ENCODE data around the gene SLC22A8. TPM values are rescaled to one million over a fixed set of nuclear protein-coding genes. Genes with fewer than 3 reads are reported as not detected.

The SLC22A8 gene
- total and polyA plus RNA-seq, 4 donors, result 0.46 to 95.5 (median 29.0) TPM

DNA sequence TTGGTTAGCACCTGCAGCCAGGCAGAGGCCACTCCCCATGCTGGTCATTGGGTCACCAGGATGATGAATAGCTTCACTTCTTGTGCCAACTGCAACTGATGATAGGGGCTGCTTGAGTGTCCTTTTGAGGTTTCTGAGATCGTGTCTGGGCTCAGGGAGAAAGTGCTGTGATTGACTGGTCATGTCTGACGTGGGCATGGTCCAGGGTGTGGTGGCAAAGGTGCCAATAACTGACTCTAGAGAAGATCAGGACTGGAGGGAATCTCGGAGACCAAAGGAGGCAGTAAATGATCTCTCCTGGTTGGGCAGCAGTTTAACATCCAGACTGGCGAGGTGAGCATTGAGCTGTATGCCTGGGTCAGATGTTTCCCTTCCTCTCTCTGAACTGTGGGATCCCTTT, 20.9 kb downstream of the SLC22A8 start:
- H3K4me3 ChIP-seq (ENCODE audit: low read depth, low read length), result no peak overlapping the region
- no peak overlapping the region for H3K27ac ChIP-seq (ENCODE audit: low read depth, low read length)
- WGBS (ENCODE audit: insufficient coverage), result 88% methylated on average over 4 of the region's 4 CpGs
- no peaks in the 10 kb centered on the region for H3K27me3 ChIP-seq (ENCODE audit: control insufficient read depth, insufficient read depth, low read length)
- no peaks in the 10 kb centered on the region for H3K36me3 ChIP-seq (ENCODE audit: control insufficient read depth, insufficient read depth, low read length)
- DNase-seq (ENCODE audit: low read depth in 4 of 6, low spot score in 6 of 6), result no peak
- H3K9me3 ChIP-seq (ENCODE audit: control insufficient read depth, insufficient read depth, low read length), result no peaks in the 10 kb centered on the region
- H3K4me1 ChIP-seq (ENCODE audit: control insufficient read depth, insufficient read depth, low read length), result peaks cover 11% of the 10 kb centered on the region

DNA sequence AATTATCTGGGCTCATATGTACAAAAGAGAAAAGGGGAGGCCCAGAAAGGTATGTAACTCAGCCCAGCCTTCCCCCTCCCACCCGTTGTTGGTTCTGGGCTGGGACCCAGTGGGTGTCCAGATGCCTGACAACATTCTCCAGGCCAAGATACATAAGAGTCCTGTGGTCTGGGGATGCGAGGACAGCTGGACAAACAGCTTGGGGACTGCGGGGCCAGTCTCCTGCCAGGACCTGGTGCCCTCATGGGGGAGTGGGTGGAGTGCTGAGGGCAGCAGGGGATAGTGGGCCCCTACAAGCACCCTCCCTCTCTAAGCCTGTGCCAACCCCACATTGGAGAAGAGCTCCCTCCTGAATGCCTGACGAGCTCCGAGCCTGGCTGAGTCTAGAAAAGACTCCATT, 27.4 kb downstream of the SLC22A8 start:
- Histone ChIP-seq H3K36me3 (ENCODE audit: control insufficient read depth, insufficient read depth, low read length) (no peaks in the 10 kb centered on the region), H3K27me3 (ENCODE audit: control insufficient read depth, insufficient read depth, low read length) (no peaks in the 10 kb centered on the region), H3K27ac (ENCODE audit: low read depth, low read length) (peak overlapping the region; percentile 10), H3K4me3 (ENCODE audit: low read depth, low read length) (no peak overlapping the region), H3K4me1 (ENCODE audit: control insufficient read depth, insufficient read depth, low read length) (peaks cover 40% of the 10 kb centered on the region), H3K9me3 (ENCODE audit: control insufficient read depth, insufficient read depth, low read length) (no peaks in the 10 kb centered on the region)
- 76% methylated on average over 3 of the region's 5 CpGs for WGBS (ENCODE audit: insufficient coverage)
- peak in 1 of 6 donors; percentile 75 for DNase-seq (ENCODE audit: low read depth in 4 of 6, low spot score in 6 of 6)

DNA sequence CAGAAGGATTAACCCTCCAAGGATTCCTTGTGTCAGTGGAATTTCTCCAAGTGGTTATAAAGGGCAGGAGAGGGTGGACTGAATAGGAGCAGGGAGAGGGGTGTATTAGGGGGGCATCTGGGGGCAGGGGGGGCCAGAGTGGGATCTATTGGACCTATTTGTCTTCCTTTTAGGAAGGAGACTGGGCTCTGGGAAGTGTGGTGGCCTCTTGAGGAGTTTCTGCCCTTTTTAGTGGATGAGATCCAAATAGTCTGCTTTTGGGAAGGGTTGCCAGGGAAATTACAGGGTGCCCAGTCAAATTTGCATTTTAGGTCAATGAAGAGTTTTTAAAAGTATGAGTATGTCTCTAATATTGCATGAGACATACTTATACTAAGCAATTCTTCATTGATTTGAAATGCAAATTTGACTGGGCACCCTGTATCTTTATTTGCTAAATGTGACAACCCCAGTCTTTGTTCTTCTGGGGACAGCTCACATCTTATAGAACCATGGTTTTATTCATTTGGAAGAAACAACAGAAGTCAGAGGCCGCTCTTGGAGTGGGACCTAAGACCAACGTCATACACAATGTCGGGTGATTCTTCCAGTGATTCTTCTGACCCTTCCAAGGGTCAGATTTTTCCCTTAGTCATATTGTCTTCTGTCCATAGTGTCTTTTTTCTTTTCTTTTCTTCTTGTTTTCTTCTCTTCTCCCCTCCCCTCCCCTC, 30.4 kb downstream of the SLC22A8 start:
- Histone ChIP-seq H3K36me3 (ENCODE audit: control insufficient read depth, insufficient read depth, low read length) (peaks cover 4% of the 10 kb centered on the region), H3K27ac (ENCODE audit: low read depth, low read length) (peak overlapping the region; percentile 45), H3K27me3 (ENCODE audit: control insufficient read depth, insufficient read depth, low read length) (no peaks in the 10 kb centered on the region), H3K4me3 (ENCODE audit: low read depth, low read length) (no peak overlapping the region), H3K9me3 (ENCODE audit: control insufficient read depth, insufficient read depth, low read length) (no peaks in the 10 kb centered on the region), H3K4me1 (ENCODE audit: control insufficient read depth, insufficient read depth, low read length) (peaks cover 34% of the 10 kb centered on the region)
- DNase-seq (ENCODE audit: low read depth in 4 of 6, low spot score in 6 of 6), result peak in 4 of 6 donors; percentile 38 to 75 (median 53)
- 36% methylated on average over 3 of the region's 3 CpGs for WGBS (ENCODE audit: insufficient coverage)

DNA sequence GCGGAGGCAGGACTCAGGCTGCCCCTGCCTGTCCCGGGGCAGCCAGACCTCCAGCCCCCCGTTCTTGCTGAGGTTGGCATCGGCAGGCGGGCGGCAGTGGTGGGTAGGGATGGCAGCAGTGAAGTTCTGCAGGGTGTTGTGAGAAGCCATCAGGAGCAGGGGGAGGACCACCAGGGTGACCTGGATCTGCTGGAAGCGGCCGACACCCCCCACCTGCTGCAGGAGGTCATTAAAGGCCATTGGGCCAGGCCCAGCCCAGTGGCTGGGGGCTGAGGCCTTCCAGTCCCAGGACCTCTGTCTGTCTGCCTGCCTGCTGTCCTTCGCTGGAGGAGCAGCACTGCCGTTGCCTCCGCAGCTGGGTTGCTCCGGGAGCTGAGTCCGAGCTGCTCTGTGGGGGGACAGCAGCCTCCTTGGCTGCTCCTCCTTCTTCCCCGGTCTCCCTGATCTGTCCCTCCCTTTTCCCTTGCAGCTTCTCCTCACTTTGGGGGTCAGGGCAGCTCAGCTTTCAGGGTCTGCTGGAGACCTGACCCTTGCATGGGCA, 31.1 kb downstream of the SLC22A8 start, which contains the start of gene SLC22A6:
SLC22A6 (minus strand) TSS at position 517 of the 541 bp plus-strand sequence; CDS start at position 240, 277 bp downstream.
- Histone ChIP-seq H3K27ac (ENCODE audit: low read depth, low read length) (peak within 1 kb of the TSS; percentile 45), H3K4me3 (ENCODE audit: low read depth, low read length) (peak within 1 kb of the TSS; percentile 31), H3K27me3 (ENCODE audit: control insufficient read depth, insufficient read depth, low read length) (no peaks in the 10 kb centered on the region), H3K9me3 (ENCODE audit: control insufficient read depth, insufficient read depth, low read length) (no peaks in the 10 kb centered on the region), H3K4me1 (ENCODE audit: control insufficient read depth, insufficient read depth, low read length) (peaks cover 34% of the 10 kb centered on the region), H3K36me3 (ENCODE audit: control insufficient read depth, insufficient read depth, low read length) (peaks cover 5% of the 10 kb centered on the region)
- peak in 1 of 6 donors; percentile 49 for DNase-seq (ENCODE audit: low read depth in 4 of 6, low spot score in 6 of 6)
- 33% methylated on average over 13 of the region's 14 CpGs for WGBS (ENCODE audit: insufficient coverage)

DNA sequence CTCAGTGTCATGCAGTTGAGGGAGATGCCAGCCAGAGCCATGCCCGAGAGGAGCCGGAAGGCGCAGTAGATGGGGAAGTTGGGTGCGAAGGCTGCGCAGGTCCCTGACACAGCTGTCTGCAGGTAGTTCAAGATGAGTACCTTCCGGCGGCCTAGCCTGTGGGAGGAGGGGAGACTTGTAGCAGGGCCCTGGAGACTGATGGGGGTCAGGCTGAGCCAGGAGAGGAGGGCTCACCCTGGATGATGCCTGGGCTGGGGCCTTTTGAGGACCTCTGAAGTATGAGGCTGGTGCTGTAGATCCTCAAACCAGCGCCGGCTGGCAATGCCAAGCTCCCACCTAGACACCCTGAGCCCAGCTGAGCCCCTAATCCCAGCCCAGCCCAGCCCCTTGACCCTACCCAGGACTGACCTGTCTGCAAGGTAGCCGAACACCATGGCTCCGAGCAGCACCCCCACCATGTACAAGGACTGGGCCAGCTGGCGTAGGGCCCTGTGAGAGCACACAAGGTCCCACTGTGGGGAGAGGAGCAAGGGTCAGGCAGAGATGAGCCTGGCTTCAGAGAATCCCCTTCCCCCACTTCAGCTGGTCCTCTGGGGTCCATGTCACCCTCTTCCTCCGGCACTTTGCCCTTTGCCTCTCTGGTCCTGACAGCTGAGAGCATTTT, 32.0 kb downstream of the SLC22A8 start:
- Histone ChIP-seq H3K9me3 (ENCODE audit: control insufficient read depth, insufficient read depth, low read length) (no peaks in the 10 kb centered on the region), H3K27me3 (ENCODE audit: control insufficient read depth, insufficient read depth, low read length) (no peaks in the 10 kb centered on the region), H3K4me3 (ENCODE audit: low read depth, low read length) (peak overlapping the region; percentile 31), H3K27ac (ENCODE audit: low read depth, low read length) (peak overlapping the region; percentile 45), H3K4me1 (ENCODE audit: control insufficient read depth, insufficient read depth, low read length) (peaks cover 34% of the 10 kb centered on the region), H3K36me3 (ENCODE audit: control insufficient read depth, insufficient read depth, low read length) (peaks cover 7% of the 10 kb centered on the region)
- WGBS (ENCODE audit: insufficient coverage), result 84% methylated on average over 11 of the region's 13 CpGs
- DNase-seq (ENCODE audit: low read depth in 4 of 6, low spot score in 6 of 6), result no peak

DNA sequence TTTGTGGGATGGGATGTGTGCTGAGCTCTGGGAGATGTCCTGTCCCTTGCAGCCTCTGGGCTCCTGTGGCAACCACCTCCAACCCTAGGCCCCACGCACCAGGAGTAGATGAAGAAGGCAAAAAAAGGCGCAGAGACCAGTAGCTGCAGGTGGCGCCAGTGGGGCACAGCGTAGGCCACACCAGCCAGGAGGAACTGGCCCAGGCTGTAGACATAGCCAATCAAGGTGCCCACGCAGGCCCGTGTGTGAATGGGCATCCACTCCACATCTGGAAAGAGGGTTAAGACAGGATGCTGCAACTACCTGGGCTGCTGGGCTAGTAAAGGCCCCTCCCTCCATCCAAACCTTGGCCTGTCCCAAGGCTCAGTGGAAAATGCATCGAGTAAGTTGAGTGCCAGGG, 33.9 kb downstream of the SLC22A8 start:
- Histone ChIP-seq H3K27me3 (ENCODE audit: control insufficient read depth, insufficient read depth, low read length) (no peaks in the 10 kb centered on the region), H3K27ac (ENCODE audit: low read depth, low read length) (no peak overlapping the region), H3K4me1 (ENCODE audit: control insufficient read depth, insufficient read depth, low read length) (peaks cover 29% of the 10 kb centered on the region), H3K4me3 (ENCODE audit: low read depth, low read length) (no peak overlapping the region), H3K9me3 (ENCODE audit: control insufficient read depth, insufficient read depth, low read length) (no peaks in the 10 kb centered on the region), H3K36me3 (ENCODE audit: control insufficient read depth, insufficient read depth, low read length) (peaks cover 7% of the 10 kb centered on the region)
- no peak for DNase-seq (ENCODE audit: low read depth in 4 of 6, low spot score in 6 of 6)
- 92% methylated on average over 6 of the region's 7 CpGs for WGBS (ENCODE audit: insufficient coverage)

DNA sequence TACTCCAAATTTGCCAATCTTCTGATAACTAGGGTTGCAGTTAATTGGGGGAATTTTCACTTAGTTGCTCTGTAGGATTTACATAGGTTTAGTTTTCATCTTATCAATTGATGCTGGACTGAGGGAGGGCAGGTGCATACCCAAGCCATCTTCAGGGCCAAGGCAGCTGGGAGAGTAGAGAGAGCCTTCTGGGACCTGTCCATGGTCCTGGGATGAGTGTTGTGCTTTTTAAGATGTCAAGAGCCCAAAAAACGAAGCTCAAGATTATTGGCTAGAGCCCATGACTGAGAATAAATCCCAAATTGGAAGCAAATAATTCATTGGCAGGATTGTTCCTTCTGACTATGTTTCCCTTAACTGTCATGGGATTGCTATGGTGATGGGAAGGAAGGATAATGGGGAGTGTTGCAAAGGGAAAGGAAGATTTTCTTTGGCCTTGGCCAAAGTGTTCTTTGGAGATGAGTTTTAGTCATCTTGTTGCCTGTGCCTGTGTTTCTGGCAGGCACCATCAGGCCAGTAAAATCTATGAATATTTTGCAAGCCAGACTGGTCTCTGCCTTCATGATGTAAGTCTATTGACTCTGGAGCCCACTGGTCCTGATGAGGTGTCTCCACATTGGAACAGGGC, 35.4 kb downstream of the SLC22A8 start:
- Histone ChIP-seq H3K4me1 (ENCODE audit: control insufficient read depth, insufficient read depth, low read length) (peaks cover 24% of the 10 kb centered on the region), H3K4me3 (ENCODE audit: low read depth, low read length) (no peak overlapping the region), H3K36me3 (ENCODE audit: control insufficient read depth, insufficient read depth, low read length) (peaks cover 7% of the 10 kb centered on the region), H3K27me3 (ENCODE audit: control insufficient read depth, insufficient read depth, low read length) (no peaks in the 10 kb centered on the region), H3K9me3 (ENCODE audit: control insufficient read depth, insufficient read depth, low read length) (no peaks in the 10 kb centered on the region), H3K27ac (ENCODE audit: low read depth, low read length) (no peak overlapping the region)
- peak in 1 of 6 donors; percentile 26 for DNase-seq (ENCODE audit: low read depth in 4 of 6, low spot score in 6 of 6)
- WGBS (ENCODE audit: insufficient coverage), result 17% methylated on average over 1 of the region's 1 CpG

DNA sequence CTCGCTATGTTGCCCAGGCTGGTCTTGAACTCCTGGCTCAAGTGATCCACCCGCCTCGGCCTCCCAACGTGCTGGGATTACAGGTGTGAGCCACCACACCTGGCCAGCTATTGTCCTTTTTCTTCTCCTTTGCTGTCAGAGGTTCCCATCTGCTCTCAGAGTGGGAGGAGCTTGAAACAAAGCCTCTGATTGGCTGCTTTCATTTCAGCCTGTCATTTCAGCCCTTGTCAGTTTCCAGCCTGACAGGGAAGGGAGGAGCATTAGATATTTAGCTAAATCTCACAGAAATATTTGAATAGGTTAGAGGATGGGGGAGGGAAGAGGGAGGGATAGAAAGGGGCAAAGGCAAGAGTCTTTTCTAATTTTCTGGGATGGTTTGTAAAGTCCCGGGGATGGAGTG, 39.5 kb downstream of the SLC22A8 start:
- 80% methylated on average over 5 of the region's 5 CpGs for WGBS (ENCODE audit: insufficient coverage)
- no peaks in the 10 kb centered on the region for H3K27me3 ChIP-seq (ENCODE audit: control insufficient read depth, insufficient read depth, low read length)
- H3K4me1 ChIP-seq (ENCODE audit: control insufficient read depth, insufficient read depth, low read length), result peaks cover 13% of the 10 kb centered on the region
- no peaks in the 10 kb centered on the region for H3K9me3 ChIP-seq (ENCODE audit: control insufficient read depth, insufficient read depth, low read length)
- peaks cover 7% of the 10 kb centered on the region for H3K36me3 ChIP-seq (ENCODE audit: control insufficient read depth, insufficient read depth, low read length)
- no peak overlapping the region for H3K27ac ChIP-seq (ENCODE audit: low read depth, low read length)
- DNase-seq (ENCODE audit: low read depth in 4 of 6, low spot score in 6 of 6), result peak in 1 of 6 donors; percentile 5
- no peak overlapping the region for H3K4me3 ChIP-seq (ENCODE audit: low read depth, low read length)

DNA sequence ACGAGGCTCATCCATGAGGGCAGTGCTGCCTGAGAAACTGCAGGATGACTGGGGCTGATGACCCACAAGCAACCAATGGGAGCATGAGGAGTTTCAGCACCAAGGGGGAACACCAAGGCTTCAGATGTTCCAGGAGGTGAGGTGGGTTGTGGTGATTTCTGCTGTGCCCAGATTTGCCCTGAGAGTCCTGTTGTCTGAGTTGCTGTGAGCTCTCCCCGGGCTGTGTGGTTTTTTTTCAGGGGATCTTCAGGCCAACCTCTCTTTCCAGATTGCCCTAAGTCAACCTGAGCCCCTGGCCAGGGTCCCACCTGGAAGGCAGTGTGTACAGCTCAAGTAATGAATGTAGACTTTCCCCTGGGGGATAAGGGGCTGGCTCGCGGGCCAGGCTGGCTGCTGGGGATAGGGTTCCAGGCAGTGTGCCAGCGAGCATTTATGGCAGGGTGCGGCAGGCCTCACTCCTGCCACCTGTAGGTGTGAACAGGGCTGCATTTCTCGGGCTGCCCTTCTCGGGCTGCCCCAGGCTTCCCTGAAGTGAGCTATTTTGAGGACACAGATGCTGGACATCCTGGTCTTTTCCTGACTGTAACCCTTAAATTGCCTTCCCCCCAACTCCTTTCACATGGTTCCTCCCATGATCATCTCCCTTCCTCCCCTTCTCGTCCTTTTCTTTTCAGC, 40.7 kb downstream of the SLC22A8 start:
- Histone ChIP-seq H3K36me3 (ENCODE audit: control insufficient read depth, insufficient read depth, low read length) (peaks cover 3% of the 10 kb centered on the region), H3K4me1 (ENCODE audit: control insufficient read depth, insufficient read depth, low read length) (peaks cover 13% of the 10 kb centered on the region), H3K27me3 (ENCODE audit: control insufficient read depth, insufficient read depth, low read length) (no peaks in the 10 kb centered on the region), H3K4me3 (ENCODE audit: low read depth, low read length) (no peak overlapping the region), H3K9me3 (ENCODE audit: control insufficient read depth, insufficient read depth, low read length) (no peaks in the 10 kb centered on the region), H3K27ac (ENCODE audit: low read depth, low read length) (no peak overlapping the region)
- DNase-seq (ENCODE audit: low read depth in 4 of 6, low spot score in 6 of 6), result peak in 2 of 6 donors; percentile 55 to 75
- 16% methylated on average over 7 of the region's 9 CpGs for WGBS (ENCODE audit: insufficient coverage)

Data from spinal cord (tissue), 10 donors.